Fibroblast of skin of back (primary cell): Measurements from ENCODE around the gene TPD52L1.
A peak's percentile ranks its signal among the peaks of the same experiment; 100 is the strongest.

Experiments used
- DNase-seq: peaks from one replicate; pipeline ENCODE4 v3.0.0-alpha.2; 2013

Gene TPD52L1

DNA sequence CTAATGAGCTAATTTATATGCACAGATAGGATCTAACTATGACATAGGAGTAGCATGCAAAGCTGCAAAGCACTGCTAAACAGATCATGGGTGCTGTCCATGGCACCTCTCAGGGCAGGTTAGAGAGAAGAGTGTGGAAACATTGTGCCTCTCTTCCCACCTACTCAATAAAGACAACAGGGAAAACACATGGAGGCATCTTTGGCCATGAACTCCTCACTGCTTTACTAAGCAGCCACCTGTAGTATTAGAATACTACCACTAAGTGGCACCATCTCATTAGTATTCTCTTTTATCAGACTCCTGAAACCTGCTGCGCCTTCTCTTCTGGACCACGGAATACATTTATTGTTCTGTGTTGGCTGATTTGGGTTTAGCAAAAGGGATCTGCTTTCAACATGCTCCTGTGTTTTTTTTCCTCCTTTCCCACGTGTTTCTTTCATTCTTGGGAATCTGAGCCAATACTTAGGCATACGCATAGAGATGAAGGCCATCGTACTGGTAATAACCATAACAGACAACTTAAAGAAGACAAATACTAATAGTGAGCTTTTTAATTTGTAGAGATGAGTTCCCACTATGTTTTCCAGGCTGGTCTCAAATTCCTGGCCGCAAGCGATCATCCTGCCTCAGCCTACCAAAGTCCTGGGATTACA is 157.5 kb downstream of the TPD52L1 start:
- DNase-seq = peak; percentile 68

DNA sequence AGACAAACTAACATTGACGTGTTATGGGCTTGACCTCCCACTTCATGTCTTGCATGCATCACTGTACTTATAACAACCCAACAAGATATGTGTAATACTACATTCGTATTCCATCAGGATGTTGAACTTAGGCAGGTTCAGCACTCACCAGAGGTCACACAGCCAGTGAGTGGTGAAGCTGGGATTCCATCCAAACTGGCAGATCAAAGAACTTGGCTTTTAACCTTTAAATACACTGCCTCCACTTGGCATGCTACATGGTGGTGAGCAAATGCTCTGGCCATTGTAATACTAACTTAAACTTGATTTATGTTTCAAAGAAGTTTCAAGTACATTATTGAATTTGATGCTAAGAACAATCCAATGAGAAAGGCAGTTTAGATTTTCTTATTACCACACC is 158.9 kb downstream of the TPD52L1 start:
- DNase-seq = no peak

DNA sequence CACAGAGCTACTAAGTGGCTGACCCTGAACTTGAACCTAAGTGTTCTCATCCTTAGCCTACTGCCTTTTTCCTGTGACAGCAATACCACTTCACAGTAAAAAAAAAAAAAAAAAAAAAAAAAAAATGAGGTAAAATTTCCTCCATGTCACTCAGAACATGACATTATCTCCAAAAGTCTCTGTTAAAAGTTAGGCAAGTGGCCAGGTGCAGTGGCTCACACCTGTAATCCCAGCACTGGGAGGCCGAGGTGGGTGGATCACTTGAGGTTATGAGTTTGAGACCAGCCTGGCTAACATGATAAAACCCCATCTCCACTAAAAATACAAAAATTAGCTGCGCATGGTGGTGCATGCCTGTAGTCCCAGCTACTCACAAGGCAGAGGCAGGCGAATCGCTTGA is 159.4 kb downstream of the TPD52L1 start:
- DNase-seq = no peak
